Stimulated activated CD8-positive, alpha-beta memory T cell treated with anti-CD3 and anti-CD28 coated beads, Interleukin-12 subunit alpha, Interleukin-12 subunit beta, amount 100 ng/mL, for 1 hour (primary cell): ENCODE data around the gene FOXN4.

Experiments
- DNase-seq: peaks from one replicate; pipeline ENCODE4 v3.0.0-alpha.2; 2020; ENCODE audit warnings: low read depth

FOXN4 gene

DNA sequence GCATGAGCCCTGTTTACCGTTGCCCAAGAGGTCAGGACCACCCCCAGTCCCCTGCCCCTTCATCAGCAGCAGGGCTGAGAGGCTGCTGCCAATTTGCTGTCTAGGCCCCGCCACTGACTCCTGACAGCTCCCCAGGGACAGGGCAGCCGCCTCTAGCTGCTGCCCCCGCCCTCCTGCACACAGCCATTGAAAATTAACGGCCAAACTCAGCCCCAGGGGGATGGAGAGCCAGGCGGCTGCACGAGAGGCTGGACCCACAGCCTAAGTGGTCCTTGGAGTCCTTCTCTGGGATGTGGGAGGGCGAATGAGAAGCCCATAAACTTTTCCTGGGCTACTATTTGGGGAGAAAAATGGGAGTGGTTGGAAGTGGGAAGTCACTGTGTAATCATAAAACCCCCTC is 4.6 kb downstream of the FOXN4 start:
- no peak for DNase-seq

DNA sequence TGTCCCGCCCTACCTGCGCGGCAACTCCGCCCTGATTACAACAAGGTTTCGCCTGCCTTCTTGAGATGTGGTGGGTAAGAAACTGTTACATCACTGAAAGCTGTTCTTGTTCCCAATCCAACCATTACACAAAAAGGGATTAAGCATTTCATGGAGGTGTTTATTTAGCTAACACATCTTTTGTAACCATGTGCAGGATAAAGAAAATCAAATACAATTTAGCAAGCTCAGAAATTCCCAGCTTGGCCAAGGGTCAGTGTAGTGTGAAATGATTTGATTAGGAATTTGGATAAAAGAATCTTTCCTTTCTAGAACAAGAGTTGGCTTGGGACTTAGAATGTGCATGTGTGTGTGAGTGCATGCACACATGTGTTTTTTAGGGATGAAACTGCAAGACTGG is 6.3 kb downstream of the FOXN4 start:
- DNase-seq: no peak

DNA sequence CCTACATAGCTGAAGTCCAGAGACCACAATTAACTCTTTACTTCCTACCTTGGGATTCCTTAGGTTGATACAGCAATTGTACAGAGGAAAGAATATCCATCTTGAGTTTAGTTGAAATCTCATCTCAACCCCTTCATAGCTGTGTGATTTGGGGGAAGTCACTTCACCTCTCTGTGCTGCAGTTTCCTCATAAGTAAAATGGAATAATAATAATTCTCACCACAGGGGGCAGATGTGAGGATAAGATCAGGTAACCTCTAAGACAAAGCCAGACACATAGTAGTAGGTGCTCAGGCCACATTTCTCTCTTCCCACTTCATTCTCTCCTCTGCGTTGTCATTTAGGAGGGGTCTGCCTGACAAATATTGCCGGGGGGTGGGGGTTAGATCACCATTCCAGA is 6.7 kb downstream of the FOXN4 start:
- DNase-seq: no peak

DNA sequence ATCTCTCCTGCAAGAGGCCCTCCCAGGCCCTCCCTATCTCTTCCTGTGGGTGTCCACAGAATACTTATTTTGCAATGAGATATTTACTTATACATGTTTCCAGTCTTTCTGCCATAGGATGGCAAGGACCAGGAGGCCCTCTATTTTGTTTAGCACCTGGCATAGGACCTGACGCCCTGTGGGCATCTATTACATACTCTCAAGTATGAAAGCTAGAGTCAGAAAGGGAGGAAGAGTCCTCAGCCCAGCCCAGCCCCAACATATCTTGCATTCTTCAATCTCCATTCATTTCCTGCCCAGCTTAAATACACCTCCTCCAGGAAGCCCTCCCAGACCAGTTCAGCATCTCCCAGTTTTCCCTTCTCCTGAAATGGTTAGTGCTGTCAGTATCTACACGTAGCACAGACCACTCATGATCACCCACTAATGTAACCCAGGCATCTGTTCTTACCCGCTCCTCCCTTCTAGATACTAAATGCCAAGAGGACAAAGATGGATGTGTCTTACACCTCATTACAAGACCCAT is 7.4 kb downstream of the FOXN4 start:
- no peak for DNase-seq

DNA sequence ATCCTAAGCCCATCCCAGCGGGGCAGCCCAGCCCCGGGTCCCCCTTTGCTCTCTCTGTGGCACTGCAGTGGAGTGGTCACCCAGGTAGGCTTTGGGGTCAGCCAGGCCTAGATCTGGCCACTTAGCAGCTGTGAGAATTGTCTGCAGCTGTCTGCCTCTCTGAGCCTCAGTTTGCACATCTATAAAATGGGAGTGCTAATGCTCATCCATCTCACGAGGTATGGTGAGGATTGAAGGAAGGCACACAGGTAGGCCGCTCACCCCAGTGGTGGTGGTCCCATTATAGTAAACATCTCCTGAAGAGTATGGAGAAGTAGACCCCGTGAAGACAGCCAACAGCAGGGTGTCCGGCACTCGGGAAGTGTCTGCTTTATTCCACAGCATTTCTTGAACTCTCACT is 9.2 kb downstream of the FOXN4 start:
- DNase-seq: no peak

DNA sequence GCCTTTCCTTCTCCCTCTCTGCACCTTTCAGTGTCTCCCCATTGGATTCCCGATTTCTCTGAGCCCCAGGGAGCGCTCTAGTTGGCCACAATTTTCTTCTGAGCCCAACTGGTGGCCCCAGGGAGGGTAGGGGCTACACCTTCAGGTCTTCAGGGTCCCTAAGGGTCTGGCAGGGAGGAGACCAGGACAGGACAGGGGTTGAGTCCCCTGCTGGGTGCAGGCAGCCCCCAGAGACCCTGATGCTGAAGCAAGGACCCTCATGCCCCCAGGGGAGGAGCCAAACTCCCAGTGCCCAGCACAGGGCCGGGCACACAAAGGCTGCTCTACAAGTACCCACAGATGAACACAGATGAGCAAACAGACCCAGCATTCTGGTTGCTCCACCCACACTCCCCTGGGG is 12.7 kb downstream of the FOXN4 start:
- no peak for DNase-seq

DNA sequence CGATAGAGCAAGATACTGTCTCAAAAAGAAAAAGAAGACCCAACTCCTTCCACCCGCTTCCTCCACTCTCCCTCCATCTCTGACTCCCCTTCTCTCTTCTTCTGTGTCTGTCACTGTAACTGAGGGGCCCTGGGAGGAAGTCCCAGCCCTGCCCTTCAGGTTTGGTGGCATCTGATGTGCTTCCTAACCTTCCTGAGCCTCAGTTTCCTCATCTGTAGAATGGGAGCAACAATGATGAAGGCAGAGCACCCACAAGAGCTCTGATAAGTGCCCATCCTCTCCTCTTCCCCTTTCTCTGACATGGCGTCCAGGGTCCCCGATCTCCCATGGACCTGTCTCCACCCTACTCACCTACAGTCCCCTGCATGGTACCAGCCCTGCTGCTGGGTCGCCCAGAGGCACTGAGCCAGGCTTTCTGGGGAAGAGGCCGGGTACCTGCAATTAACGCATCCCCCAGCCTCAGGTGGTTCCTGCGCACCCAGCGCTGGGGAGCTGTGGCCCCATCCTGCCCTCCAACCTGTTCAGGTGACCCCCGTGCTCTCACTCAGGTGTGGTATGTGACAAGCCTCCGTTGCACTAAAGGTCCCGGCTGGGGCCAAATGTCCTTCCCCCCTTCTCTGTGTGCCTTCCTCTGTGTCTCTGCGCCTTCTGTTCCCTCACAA is 13.2 kb downstream of the FOXN4 start:
- DNase-seq: no peak

DNA sequence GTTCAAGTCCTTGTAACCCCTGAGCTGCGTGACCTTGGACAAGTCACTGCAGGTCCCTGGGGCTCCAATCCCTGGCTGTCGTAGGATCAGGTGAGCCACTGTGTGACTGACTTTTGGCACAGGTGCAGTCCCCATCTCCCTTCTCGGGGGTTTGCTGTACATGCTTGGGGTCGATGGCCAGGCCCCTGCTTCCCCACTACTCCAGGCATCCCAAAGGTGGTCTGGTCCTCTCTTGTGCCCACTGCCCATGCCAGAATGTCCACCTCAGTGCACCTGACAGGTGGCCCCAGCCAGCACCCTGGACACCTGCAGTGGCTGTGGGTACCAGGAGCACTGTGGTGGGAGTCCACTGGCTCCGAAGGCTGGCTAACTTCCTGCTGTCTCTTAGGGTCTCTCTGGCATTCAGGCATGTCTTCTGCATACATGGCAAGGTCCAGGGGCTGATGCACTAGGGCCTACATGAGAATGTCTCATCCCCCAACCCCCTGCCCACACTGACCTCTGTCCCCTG is 14.7 kb downstream of the FOXN4 start:
- no peak for DNase-seq

DNA sequence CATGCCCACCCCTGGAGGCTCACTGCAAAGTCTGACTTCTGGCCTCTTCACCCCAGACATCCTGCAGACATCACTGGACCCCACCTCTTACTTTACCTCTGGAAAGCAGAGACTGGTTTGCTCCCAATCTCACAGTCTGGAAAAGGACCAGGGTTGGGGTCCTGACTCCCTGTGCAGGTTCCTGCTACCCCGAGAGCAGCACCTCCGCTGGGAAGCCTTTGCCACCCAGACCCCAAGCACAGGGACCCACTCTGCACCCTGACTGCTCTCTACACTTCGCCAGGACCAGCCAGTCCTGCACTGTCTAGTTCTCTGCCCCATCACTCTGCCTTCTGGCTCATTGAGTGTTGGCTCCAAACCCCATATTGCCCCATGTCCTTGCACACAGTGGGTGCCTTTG is 16.0 kb downstream of the FOXN4 start:
- no peak for DNase-seq

DNA sequence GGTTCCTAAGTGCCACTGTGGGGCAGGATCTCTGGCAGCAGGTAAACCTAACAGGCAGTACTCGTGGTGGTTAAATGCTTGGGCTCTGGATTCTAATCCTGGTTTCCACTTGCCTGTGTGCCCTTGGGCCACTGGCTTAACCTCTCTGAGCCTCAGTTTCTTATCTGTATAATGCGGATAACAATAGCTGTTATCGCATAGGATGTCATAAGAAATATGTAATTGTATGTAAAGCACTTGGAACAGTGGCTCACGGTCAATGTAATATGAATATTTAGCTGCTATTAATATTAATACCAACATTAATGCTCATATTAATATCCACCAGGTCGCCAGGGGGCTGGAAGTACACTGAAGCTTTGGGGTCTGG is 16.8 kb downstream of the FOXN4 start:
- no peak for DNase-seq

DNA sequence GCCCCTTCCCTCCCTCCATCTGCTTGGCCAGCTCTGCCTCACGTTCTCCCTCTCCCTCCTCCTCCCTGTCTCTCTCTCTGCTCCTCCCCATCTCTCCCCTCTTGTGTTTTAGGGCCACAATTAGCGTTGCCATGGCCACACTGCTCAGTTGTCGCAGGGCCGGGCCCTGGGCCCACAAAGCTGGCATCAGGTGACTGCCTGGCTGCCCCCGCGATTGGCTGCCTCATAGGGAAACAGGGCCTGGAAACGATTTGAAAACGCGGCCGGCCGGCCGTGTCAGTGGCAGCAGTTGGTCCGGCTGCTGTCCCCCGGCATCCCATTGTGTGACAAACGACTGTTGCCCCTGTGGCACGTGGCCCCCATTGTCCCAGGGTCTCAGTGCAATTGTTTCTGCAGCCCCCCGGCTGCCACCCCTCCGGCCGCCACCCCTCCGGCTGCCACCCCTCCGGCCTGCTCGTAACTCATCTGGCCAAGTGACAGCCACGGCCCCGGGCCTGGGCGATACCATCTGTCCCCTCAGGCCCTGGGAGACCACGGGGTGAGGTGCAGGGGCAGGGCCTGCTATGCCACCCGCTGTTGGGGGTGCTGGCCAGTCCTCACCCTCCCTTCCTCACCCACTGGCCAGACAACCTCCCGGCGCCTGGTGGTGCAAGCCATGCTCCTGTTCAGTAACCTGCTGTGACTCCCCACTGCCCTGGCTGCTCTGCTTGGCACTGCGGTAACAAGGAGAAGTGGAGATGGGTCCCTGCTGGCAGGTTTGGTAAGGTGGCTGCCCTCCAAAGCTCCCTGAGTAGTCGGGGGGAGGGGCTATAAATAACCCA is 17.4 kb downstream of the FOXN4 start:
- DNase-seq: no peak

DNA sequence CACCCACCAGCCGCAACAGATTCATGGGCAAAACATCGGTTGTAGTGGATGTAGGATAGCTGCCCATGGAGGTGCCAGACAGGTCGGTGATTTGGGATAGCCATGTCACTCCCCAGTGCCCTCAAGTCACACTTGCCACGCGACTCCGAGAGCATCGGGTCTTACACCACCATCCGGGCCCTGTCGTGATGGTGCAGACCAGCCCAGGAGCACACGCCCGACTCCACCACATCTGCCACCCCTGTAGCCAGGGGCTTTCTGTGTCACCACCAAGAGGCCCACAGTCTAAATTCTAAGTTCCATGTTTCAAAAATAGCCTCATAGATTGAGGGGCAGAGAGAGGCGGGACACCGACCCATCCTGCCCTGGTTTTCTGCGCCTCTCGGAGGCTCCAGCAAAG is 18.0 kb downstream of the FOXN4 start:
- DNase-seq: no peak

DNA sequence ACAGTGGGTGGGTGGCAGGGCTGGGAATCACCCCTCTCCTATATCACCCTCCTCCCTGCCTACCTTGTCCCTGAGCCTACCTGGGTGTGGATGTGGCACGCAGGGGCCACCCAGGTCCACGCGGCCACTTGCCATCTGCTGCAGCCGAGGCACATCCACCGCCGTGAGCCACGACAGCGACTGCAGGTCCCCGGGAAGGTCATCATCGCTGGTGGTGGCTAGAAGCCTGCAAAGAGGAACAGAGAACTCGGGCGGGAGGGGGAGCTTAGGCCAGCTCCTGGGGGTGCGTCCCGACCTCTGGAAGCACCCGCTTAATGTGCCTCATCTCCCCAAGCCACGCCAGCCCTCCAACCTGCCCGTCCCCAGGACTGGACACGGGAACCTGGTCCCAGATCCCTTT is 19.0 kb downstream of the FOXN4 start:
- DNase-seq: no peak

DNA sequence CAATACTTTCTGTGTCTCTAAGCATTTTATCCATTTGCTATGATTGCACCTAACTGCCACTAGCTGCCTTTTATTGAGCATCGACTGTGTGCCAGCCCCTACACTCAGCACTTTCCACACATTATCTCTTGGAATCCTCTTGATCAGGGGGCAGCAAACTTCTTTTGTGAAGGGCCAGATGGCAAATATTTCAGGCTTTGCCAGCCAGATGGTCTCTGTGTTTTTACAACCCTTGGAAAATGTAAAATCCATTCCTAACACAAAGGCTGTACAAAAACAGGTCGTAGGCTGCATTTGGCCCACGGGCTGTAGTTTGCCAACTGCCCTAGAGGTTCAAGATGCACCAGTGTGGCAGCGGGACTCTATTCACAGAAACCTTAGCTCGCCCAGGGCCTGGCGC is 19.5 kb downstream of the FOXN4 start:
- no peak for DNase-seq

DNA sequence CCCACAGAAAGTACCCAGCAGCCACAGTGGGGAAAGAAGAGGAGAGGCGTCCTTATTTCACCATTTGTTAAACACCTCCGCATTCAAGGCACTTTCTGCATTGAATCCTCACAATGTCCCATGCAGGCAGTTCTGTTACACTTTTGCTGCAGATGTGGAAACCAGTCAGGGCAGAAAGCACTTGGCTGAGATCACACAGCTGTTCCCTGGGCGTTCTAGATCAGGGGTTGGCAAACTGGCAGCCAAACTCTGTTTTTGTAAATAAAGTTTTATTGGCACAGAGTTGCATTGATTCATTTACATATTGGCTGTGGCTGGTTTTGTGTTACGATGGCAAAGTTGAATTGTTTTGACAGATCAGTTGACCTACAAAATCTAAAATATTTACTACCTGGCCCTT is 20.1 kb downstream of the FOXN4 start:
- DNase-seq: no peak

DNA sequence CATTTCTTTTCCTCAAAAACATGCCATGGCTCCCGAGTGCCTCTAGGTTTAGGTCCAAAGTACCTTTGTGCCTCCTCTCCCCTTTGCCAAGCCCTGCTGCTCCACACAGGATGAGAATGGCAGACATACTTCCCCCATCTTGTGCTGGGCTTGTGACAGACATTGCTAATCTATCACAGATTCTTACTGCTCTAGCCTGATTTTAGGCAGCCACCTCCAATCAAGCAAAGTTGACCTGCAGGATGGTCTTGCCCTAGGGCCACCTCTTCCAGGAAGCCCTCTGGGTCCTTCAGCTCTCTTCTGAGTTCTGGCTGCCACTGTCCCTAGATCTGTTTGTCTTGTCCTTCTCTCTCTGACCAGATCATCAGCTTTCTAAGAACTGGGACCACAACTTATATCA is 20.5 kb downstream of the FOXN4 start:
- no peak for DNase-seq

DNA sequence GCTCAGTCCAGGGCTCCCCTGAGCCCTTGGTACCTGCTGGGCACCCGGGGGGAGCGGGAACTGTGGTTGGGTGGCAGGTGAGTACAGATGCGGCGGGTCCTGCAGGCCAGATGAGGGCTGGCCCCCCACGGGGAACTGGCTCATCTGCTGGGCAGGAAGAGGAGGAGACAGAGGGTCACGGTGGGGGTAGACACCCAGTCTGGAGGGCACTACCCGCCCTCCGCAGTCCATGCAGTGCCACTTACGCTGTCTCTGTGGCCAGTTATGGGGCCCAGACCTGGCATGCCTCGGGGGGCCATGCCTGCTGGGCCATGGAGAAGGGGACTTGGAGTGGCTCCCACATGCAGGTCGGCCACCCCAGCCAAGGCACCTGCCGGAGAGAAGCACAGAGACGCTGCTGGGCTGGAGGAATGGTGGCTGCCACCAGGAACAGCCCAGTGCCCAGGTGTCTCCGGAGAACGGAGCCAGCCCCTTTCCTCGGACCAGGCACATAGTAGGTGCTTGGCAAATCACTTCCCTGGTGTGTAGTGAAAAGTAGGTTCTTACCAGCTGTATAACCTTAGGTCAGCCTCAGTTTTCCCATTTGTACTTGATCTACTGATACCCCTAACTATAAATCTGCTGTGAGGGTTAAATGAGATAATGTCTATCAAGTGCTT is 21.1 kb downstream of the FOXN4 start:
- no peak for DNase-seq

DNA sequence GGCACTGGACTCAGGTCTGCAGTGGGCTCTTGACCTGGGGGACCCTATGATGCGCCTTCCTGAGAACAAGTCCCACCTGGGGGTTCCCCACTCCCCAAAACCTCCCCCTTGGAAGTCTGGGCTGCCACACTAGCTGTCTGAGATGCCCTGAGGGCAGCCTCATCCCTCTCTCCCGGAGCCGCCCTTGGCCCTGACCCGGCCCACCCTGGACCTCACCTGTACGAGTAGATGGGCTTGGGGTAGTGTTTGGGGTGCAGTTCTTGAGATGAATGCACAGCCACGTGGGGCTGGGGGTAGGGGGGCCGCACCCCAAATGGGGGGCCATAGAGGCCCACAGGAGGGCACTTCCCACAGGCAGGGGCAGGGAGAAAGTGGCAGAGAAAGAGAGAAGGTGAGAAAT is 21.9 kb downstream of the FOXN4 start:
- DNase-seq: no peak

DNA sequence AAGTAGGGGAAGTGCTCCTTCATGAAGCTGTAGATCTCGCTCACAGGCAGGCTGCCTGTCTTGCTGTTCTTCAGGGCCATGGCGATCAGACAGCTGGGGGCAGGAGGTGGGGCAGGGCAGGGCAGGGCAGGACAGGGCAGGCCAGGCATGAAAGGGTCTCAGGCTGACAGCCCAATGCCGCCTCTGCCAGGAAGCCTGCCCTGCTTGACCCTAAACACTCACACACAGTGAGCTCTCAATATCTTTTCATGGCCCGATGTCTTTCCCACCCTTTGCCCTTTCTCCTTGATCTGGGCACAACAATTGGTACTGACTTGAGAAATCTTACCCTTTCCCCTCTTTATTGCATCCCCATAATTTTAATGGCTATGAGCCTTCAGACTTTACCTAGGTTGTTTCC is 22.4 kb downstream of the FOXN4 start:
- no peak for DNase-seq

DNA sequence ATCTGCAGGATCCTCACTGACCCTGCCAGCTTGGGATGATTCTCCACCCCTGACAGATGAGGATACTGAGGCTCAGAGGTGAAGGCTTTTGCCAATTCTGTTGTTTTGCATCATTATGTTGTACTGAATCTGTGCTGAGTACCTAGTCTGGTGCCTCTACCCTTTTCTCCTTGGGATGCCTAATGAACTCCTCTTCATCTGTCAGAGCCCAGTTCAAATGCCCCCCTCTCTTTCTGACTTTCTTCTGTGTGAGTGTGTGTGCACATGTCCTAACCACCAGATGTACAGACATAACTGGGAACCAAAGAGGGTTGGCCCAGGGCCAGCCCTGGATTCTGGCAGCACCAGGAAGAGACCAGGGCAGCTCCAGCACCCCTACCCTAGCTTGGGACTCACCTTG is 22.8 kb downstream of the FOXN4 start:
- no peak for DNase-seq

DNA sequence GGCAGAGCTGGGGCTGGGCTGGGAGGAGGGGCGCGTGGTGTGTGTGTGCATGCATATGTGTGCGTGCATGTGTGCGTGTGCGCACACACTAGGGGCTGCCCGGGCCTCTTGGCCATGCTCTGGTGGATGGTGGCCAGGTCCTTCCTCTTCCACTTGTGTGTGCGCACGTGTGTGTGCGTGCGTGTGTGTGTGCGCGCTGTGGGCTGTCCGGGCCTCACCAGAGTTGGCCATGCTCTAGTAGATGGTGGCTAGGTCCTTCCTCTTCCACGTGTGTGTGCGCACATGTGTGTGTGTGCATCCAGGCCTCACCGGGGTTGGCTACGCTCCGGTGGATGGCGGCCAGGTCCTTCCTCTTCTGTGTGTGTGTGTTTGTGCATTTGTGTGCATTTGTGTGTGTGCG is 24.7 kb downstream of the FOXN4 start:
- DNase-seq: no peak

DNA sequence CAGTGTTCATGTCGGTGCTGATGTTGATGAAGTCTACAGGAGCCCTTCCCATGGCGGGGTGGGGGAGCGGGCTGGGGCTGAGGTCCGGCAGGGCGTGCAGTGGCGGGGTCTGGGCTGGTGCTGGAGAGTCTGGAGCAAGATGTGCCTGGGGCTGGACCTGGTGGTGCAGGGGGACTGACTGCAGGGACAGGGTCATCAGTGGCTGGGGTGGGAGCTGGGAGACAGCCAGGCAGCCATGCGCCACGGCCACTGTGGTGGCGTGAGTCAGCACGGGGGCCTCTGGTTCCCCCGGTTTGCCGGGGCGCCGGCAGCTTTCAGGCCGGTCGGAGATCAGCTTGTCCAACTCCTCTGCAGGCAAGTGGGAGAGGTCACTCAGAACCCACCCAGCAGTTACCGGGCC is 27.6 kb downstream of the FOXN4 start:
- DNase-seq: no peak

DNA sequence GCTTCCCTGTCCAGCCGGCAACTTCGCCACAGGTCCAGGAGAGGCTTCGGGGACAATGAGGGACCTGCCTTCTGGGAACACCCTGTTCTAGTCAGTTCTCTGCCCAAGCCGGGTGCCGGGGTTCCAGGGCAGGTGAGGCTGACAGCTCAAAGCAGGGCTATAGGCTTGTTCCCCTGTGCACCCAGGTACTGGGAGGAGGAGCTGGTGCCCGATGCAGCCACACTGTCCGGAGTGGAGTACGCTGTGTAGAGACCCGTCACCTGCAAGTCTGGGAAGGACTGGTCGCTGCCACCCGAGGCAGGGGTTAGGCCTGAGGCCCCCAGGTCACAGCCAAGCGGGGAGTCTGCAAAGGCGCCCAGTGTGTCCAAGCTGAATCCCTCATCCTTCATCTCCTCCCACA is 29.6 kb downstream of the FOXN4 start:
- DNase-seq: no peak
